Stimulated activated CD4-positive, alpha-beta T cell treated with anti-CD3 and anti-CD28 coated beads, Interleukin-1b, Interleukin-23, amount 100 ng/mL, for 24 hours (primary cell): ENCODE results near the gene HOXB13.

ENCODE experiments used
- DNase-seq, 4 experiments: peaks; one replicate each; pipeline ENCODE4 v3.0.0-alpha.2; 2020; ENCODE audit warnings: low read depth in 4 of 4, low spot score in 1 of 4

HOXB13 gene

DNA sequence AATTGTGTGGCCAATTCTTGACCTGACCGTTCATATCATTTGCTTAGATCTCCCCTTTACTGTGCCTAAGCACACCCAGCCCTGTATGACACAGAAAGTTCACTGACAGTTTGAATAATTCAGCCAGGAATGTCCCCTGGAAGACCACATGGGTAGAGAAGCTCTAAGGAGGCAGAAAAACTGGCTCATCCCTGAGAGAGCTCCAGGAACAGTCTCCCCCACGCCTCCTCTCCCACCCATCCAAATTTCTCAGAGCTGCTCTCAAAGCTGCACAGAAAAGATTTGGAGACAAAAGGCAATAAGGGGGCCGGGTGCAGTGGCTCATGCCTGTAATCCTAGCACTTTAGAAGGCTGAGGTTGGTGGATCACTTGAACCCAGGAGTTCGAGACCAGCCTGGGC is 17.4 kb downstream of the HOXB13 start:
- no peak for DNase-seq

DNA sequence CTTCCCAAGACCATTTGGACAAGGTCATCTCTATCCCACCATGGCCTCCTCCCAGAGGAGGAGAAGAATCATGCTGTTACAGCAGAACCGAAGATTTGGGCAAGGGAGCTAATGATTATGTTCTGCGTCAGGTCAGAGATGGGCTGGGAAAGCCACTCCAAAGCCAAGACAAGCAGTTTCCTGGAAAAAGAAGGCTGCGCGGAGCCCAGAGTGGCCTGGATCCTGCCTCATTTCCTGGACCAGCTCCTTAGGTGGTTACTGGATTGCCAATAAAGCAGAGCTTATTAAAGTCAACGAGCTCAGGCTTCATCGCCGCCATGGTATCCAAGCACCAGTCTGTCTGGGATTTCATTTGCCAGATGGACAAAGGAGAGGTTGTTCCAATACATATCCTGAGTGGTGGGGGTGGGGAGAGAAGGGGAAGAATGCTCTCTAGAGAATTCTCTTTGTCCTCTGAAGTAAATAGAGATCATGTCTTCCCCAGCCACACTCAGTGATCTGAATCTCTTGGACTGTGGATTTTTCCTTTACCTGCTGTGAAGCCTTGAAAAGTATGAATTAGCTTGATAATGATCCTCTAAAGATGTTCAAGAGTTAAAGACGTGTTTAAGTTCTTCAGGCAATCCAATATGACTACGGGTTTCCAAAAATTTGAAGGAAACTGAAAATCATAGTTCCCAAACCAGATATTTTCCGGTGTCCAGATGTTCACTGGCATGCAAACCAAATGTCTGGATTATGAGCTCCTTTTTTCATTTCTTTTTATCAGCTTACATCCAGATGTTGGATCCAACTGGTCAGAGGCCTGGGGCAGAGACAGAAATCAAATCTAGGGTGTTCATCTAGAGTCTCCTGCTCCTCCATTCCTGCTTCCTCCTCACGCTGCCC is 23.9 kb downstream of the HOXB13 start:
- no peak for DNase-seq

DNA sequence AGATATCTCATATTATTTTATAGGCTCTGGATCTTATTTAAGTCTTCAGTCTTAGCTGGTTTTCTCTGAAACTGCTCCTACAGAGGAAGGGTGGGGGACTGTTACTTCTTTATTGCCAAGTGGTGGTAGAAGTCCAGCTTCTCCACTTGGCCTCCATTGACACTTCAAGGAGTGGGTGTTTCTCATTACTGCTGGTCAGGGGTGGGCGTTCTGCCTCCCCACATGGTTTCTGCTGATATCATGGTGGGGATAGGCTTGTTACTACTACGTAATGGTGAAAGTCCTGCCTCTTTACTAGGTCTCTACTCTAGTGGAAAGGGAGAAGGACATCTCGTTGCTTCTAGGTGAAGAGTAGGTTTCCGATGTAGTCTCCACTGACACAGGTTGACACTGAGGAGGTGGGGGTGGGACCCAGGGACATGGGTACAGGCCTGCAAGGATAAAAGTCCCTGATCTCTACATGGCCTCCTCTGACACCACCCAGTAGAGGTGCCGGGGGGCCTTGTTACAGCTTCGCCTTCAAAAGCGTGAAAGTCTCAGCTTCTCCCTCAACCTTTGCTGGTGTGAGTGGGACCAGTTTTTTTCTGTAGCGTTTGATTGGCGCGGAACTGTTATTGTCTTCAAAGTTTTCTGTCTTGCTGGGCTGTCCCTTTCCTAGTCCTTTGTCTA is 26.6 kb downstream of the HOXB13 start:
- DNase-seq, result no peak

DNA sequence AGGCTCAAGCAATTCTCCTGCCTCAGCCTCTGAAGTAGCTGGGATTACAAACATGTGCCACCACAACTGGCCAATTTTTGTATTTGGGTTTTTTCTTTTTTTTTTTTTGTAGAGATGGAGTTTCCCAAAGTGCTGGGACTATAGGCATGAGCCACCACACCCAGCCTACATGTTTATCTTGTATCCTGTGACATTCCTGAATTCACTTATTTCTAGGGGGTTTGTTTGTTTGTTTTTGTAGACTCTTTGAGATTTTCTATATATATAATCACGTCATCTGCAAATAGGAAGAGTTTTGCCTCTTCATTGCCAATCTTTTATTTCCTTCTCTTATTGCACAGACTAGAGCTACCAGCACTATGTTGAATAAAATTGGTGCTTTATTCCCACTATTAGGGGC is 35.4 kb downstream of the HOXB13 start:
- no peak for DNase-seq

DNA sequence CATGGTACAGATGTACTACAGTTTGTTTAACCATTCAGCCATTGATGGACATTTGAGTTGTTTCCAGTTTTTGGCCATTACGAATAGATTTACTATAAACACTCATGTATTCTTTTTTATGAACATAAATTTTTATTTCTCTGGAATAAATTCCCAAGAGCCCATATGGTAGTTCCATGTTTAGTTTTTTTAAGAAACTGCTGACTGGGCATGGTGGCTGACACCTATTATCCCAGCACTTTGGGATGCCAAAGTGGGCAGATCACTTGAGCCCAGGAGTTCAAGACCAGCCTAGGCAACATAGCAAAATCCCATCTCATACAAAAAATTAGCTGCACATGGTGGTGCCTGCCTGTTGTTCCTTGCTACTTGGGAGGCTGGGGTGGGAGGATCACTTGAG is 36.5 kb downstream of the HOXB13 start:
- DNase-seq, result no peak

DNA sequence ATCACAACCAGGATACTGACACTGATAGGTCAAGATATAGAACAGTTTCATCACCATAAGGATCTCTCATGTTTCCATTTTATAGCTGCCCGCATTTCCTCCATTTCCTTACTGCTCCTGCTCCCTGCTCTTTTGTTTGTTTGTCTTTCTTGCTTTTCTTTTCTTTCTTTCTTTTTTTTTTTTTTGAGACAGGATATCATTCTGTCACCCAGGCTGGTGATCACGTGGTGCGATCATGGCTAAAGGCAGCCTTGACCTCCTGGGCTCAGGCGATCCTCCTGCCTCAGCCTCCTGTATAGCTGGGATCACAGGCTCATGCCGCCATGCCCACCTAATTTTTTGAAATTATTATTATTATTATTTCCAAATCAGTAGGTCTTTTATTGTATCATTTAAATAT is 37.9 kb downstream of the HOXB13 start:
- no peak for DNase-seq

DNA sequence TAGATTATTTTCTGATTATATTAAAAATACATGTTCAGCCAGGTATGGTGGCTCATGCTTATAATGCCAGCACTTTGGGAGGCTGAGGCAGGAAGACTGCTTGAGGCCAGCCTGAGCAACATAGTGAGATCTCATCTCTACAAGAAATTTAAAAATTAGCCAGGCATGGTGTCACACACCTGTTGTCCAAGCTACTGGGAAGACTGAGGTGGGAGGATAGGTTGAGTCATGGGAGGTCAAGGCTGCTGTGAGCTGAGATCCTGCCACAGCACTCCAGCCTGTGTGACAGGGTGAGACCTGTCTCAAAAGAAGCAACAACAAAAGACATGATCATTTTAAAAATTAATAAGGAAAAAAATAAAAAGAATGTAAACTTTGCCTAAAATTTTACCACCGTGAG is 46.9 kb downstream of the HOXB13 start:
- no peak for DNase-seq

DNA sequence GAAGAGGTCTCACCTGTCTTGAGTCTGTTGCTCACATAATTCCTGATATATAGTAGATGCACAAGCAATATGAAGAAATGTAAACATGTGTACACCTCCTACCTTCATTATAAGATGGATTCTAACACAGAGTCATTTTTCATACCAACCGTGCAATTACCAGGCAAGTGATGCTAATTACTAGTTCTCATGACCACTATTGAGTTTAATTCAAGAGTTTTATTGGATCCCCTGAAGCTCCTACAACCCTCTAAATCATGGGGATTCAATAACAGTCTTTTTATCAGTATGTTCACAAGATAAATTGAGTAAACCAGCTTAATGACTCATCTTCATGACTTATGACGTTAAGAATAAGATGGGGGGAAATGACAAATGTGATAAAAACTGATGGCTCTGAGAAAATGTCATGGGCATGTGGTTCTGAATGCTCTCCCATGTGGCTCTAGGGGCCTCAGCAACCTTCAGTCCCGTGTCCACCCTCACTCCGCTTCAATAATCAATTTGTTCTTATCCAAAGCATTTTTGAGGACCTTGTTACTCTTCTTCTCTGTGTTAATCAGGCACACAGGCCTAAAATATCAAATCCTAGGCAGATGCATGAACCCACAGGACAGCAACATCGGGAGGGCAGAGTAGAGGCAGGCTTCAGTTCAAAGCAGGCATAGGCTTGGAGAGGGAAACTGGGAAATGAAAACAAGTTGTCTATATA is 49.0 kb downstream of the HOXB13 start:
- no peak for DNase-seq

DNA sequence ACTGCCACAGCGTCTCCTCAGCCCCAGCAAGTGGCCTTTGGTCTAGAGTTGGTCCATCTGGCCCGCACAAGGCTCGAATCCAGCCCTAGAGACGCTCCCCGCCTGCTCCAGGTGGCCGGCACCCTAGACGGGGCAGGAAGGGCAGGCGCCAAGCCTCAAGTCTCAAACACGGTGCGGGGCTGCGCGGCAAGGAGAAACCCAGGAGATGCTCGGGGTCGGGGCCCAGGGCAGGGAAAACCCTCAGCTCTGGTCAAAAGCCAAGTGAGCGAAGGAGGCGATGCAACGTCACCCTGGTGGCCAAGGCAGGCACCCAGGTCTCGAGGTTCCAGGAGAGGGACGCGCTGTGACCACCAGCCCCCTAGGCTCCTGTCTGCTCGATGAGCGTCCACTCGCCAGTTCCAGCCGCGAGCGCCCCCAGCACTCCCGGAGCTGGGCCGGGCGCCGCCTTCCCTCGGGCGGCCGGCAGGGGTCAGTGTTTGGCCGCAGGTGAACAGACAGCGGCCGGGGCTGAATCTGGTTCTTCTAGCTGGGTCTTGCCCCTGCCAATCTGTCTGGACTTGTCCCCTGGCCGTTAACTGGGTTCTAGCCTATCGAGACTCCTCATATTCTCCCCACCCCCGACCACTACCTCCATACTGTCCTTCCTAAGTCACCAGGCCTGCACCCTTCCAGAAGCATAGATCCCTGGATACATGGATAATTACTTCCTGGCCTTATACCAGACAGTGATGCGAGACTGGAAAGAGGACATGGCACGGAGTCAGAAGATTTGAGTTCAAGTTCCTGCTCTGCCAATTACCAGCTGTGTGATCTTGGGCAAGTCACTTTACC is 50.2 kb downstream of the HOXB13 start:
- DNase-seq, result peak; percentile 35 to 64 (median 48)

DNA sequence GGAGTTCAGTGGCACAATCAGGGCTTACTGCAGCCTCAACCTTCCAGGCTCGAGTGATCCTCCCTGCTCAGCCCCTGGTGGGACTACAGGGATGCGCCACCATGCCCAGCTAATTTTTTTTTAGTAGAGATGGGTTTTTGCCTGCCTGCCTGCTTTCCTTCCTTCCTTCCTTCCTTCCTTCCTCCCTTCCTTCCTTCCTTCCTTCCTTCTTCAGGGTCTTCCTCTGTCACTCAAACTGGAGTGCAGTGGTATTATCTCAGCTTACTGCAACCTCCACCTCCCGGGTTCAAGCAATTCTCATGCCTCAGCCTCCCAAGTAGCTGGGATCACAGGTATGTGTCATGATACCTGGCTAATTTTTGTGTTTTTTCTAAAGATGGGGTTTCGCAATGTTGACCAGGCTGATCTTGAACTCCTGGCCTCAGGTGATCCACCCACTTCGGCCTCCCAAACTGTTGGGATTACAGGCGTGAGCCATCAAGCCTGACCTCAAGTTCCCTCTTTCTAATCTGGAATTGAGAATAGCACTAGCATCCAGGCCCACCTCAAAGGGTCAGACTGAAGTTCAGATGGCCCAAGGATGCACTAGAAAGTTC is 51.5 kb downstream of the HOXB13 start:
- DNase-seq, result no peak
